ENCODE measurements around the gene HIP1R.
A peak's percentile ranks its signal among the peaks of the same experiment; 100 is the strongest.

Gene HIP1R

GRCh38 chr12:122865268-122866231, 30.3 kb downstream of the HIP1R start:
- DNase-seq (ENCODE audit: extremely low read depth, low read depth): no peak
- TF ChIP-seq CTCF (IDR thresholded peaks at IDR 0.05; ENCODE audit: low read depth, low read length, missing control alignments): peak; percentile 58

GRCh38 chr12:122866379-122866778, 31.1 kb downstream of the HIP1R start:
- no peak for TF ChIP-seq CTCF (IDR thresholded peaks at IDR 0.05; ENCODE audit: low read depth, low read length, missing control alignments)
- no peak overlapping the region for H3K4me3 ChIP-seq (replicated peaks; ENCODE audit: low read depth, low read length)
- DNase-seq (ENCODE audit: extremely low read depth, low read depth): no peak

More at GRCh38 chr12:122865268-122866231, 30.3 kb downstream of the HIP1R start:
- no peak overlapping the region for H3K4me3 ChIP-seq (replicated peaks; ENCODE audit: low read depth, low read length)

- no peak for TF ChIP-seq CTCF (IDR thresholded peaks at IDR 0.05; ENCODE audit: low read depth, low read length, missing control alignments)
- no peak overlapping the region for H3K4me3 ChIP-seq (replicated peaks; ENCODE audit: low read depth, low read length)
- DNase-seq (ENCODE audit: extremely low read depth, low read depth): no peak
Observed at GRCh38 chr12:122866950-122867607, 31.8 kb downstream of the HIP1R start.

GRCh38 chr12:122867691-122868461, 32.6 kb downstream of the HIP1R start:
- DNase-seq (ENCODE audit: extremely low read depth, low read depth): no peak
- peak; percentile 40 for TF ChIP-seq CTCF (IDR thresholded peaks at IDR 0.05; ENCODE audit: low read depth, low read length, missing control alignments)
- no peak overlapping the region for H3K4me3 ChIP-seq (replicated peaks; ENCODE audit: low read depth, low read length)

GRCh38 chr12:122868471-122869177, 33.4 kb downstream of the HIP1R start:
- DNase-seq (ENCODE audit: extremely low read depth, low read depth): no peak
- TF ChIP-seq CTCF (IDR thresholded peaks at IDR 0.05; ENCODE audit: low read depth, low read length, missing control alignments): no peak
- no peak overlapping the region for H3K4me3 ChIP-seq (replicated peaks; ENCODE audit: low read depth, low read length)

All from HFF-Myc (cell line).